ENCODE data around the gene WDPCP. TPM values are rescaled to one million over a fixed set of nuclear protein-coding genes. Genes with fewer than 3 reads are reported as not detected.
"Not testable (repeated sequence)": the region's sequence is repeated elsewhere in the genome, so short reads cannot be mapped to it uniquely, and the experiment has no call there.

Gene WDPCP, protein sequence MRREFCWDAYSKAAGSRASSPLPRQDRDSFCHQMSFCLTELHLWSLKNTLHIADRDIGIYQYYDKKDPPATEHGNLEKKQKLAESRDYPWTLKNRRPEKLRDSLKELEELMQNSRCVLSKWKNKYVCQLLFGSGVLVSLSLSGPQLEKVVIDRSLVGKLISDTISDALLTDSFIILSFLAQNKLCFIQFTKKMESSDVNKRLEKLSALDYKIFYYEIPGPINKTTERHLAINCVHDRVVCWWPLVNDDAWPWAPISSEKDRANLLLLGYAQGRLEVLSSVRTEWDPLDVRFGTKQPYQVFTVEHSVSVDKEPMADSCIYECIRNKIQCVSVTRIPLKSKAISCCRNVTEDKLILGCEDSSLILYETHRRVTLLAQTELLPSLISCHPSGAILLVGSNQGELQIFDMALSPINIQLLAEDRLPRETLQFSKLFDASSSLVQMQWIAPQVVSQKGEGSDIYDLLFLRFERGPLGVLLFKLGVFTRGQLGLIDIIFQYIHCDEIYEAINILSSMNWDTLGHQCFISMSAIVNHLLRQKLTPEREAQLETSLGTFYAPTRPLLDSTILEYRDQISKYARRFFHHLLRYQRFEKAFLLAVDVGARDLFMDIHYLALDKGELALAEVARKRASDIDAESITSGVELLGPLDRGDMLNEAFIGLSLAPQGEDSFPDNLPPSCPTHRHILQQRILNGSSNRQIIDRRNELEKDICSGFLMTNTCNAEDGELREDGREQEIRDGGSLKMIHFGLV
- 18.8 TPM for total RNA-seq
- long read RNA-seq, transcript WDPCP-201 (18 exons, 3,392 nt), result major isoform, 9 of 23 reads
- long read RNA-seq, partial matches to known transcripts, result 2 of 23 reads
- long read RNA-seq, other reads (novel, unspliced or antisense), result 12 of 23 reads

DNA sequence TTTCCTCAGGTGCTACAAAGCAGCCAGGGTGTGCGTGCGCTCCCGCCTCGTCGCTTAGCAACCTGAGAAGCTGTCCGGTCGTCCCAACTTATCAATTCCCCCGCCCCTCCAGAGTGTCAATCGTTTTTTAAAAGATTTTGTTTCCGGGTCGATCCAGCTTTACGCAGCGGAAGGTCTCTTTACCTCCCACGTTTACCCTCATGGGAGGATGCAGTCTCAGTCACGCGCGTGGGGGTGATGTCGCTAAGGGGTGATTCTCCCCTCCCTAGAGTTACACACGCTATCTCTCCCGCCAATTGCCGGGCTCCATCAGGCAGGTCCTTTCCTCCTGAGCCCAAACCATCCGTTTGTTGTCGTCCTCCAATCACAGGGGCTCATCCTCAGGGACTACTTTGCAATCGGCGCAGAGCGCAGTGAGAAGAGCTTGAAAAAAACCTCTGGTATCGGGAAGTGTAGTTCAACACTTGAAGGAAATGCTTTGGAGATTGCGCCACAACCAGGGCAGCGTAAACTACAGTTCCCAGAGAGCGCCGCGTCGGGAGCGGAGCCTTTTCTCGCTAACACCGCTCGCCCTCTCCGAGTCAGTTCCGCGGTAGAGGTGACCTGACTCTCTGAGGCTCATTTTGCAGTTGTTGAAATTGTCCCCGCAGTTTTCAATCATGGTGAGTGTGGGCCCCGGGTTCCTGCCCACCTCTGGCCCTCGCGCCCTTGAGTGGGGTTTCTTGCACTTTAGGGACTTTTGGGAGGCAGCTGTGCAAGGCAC, at the start of gene WDPCP, which contains the start of gene MDH1:
Gene WDPCP, minus strand, starts transcription at position 93 of the 763 bp plus-strand sequence. CDS start 206 bp downstream, outside the sequence.
Gene MDH1, plus strand, starts transcription at position 579 of the 763 bp plus-strand sequence. Its CDS starts 81 bp downstream, at position 660.
- peak within 1 kb of the TSS; percentile 86 for H3K4me3 ChIP-seq
- H3K27ac ChIP-seq (replicated peaks), result peak within 1 kb of the TSS; percentile 97
- H3K36me3 ChIP-seq, result peaks cover 21% of the 10 kb centered on the region
- no peaks in the 10 kb centered on the region for H3K9me3 ChIP-seq (replicated peaks)
- no peaks in the 10 kb centered on the region for H3K27me3 ChIP-seq (ENCODE audit: low read depth)
- intact Hi-C loops (cut with micrococcal nuclease), result no loop called here
- DNase-seq, result peak; percentile 93
- H3K4me1 ChIP-seq, result peaks cover 64% of the 10 kb centered on the region
- TF ChIP-seq, protein P1, sequence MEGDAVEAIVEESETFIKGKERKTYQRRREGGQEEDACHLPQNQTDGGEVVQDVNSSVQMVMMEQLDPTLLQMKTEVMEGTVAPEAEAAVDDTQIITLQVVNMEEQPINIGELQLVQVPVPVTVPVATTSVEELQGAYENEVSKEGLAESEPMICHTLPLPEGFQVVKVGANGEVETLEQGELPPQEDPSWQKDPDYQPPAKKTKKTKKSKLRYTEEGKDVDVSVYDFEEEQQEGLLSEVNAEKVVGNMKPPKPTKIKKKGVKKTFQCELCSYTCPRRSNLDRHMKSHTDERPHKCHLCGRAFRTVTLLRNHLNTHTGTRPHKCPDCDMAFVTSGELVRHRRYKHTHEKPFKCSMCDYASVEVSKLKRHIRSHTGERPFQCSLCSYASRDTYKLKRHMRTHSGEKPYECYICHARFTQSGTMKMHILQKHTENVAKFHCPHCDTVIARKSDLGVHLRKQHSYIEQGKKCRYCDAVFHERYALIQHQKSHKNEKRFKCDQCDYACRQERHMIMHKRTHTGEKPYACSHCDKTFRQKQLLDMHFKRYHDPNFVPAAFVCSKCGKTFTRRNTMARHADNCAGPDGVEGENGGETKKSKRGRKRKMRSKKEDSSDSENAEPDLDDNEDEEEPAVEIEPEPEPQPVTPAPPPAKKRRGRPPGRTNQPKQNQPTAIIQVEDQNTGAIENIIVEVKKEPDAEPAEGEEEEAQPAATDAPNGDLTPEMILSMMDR (IDR thresholded peaks at IDR 0.05; ENCODE audit: borderline replicate concordance), result no peak

DNA sequence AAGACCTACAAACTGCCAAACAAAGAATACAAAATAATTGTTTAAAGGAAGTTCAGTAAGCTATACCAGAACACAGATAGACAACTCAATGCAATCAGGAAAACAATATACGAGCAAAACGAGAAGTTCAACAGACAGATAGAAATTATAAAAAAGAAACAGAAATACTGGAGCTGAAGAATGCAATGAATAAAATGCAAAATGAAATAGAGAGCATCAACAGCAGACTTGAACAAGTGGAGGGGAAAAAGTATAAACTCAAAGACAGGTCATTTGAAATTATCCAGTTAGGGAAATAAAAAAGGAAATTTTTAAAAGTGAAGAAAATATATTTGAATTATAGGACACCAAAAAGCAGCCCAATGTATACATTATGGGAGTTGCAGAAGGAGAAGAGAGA, 44.1 kb upstream of the WDPCP start:
- H3K36me3 ChIP-seq, result no peaks in the 10 kb centered on the region
- intact Hi-C loops (cut with micrococcal nuclease), result no loop called here
- TF ChIP-seq, protein P1 (IDR thresholded peaks at IDR 0.05; ENCODE audit: borderline replicate concordance), result no peak
- H3K4me3 ChIP-seq, result no peak overlapping the region
- H3K27ac ChIP-seq (replicated peaks), result no peak overlapping the region
- H3K27me3 ChIP-seq (ENCODE audit: low read depth), result no peaks in the 10 kb centered on the region
- no peaks in the 10 kb centered on the region for H3K4me1 ChIP-seq
- H3K9me3 ChIP-seq (replicated peaks), result peaks cover 62% of the 10 kb centered on the region
- DNase-seq, result no peak

DNA sequence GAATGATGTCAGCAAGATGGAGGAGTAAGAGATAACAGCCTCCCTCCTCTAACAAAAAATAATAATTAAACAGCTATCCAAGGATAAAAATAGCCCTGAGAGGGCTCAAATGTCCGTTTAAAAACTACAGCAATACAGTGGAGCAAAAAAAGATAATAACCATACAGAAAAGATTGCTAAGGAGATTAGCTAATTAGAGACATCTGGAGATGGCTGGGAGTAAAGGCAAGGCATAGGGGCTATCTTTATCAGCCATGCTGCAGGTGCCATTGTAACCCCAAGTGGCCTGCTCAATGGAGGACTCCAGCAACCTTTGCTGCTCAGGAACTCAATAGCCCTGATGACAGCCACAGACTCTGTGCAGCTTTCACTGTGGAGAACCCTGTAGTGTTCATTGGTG, 43.2 kb upstream of the WDPCP start:
- Histone ChIP-seq H3K27me3 (ENCODE audit: low read depth) (no peaks in the 10 kb centered on the region), H3K4me1 (no peaks in the 10 kb centered on the region), H3K9me3 (replicated peaks) (peaks cover 60% of the 10 kb centered on the region), H3K27ac (replicated peaks) (no peak overlapping the region), H3K36me3 (no peaks in the 10 kb centered on the region), H3K4me3 (no peak overlapping the region)
- no peak for DNase-seq
- intact Hi-C loops (cut with micrococcal nuclease), result no loop called here
- TF ChIP-seq, protein P1 (IDR thresholded peaks at IDR 0.05; ENCODE audit: borderline replicate concordance), result no peak

DNA sequence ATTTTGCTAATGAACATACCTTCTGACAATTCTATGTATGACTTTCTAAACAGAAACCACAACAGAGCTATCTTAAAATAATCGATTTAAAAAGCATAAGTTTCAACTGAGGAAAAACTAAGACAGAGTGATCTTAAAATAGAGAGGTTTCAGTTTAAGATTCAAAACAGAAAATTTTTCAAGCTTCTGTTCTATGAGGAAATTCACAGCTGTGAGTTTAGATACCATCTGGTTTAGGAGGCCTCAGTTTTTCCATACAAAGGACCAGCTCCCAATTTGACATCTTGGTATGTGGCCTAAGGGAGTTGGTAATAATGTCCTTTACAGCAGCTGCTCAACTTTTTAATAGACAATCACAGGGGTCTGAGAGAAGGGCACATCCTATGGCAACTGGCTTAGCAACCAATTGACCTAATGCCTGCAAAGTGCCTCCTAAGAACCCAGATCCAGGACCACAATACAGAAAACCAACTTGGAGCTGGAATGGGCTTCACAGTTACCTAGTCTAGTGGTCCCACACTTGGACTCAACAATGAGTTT, 40.2 kb upstream of the WDPCP start:
- no peaks in the 10 kb centered on the region for H3K4me1 ChIP-seq
- intact Hi-C loops (cut with micrococcal nuclease), result no loop called here
- no peak for DNase-seq
- no peaks in the 10 kb centered on the region for H3K36me3 ChIP-seq
- H3K27ac ChIP-seq (replicated peaks), result no peak overlapping the region
- no peaks in the 10 kb centered on the region for H3K27me3 ChIP-seq (ENCODE audit: low read depth)
- peaks cover 32% of the 10 kb centered on the region for H3K9me3 ChIP-seq (replicated peaks)
- H3K4me3 ChIP-seq, result no peak overlapping the region
- TF ChIP-seq, protein P1 (IDR thresholded peaks at IDR 0.05; ENCODE audit: borderline replicate concordance), result no peak

DNA sequence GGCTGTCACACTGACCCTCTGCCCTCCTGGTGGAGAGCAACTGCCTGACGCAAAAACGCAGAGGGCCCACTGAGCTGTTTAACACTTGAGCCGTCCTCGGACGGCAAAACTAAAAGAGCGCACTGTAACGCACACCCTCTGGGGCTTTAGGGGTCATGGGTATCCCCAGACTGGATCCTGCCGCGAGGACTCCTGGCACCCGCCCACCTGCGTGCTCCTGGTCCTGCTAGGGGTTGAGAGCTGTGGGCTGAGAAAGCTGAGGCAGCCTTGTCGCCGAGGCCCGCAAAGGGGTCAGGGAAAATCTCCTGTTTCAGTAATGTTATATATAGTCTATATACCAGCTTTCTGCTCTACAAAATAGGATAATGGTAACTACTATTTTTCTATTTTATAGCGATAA, 39.6 kb upstream of the WDPCP start:
- TF ChIP-seq, protein P1 (IDR thresholded peaks at IDR 0.05; ENCODE audit: borderline replicate concordance), result no peak
- Histone ChIP-seq H3K27me3 (ENCODE audit: low read depth) (no peaks in the 10 kb centered on the region), H3K27ac (replicated peaks) (no peak overlapping the region), H3K4me1 (no peaks in the 10 kb centered on the region), H3K9me3 (replicated peaks) (peaks cover 26% of the 10 kb centered on the region), H3K4me3 (no peak overlapping the region), H3K36me3 (no peaks in the 10 kb centered on the region)
- DNase-seq, result no peak
- intact Hi-C loops (cut with micrococcal nuclease), result no loop called here

DNA sequence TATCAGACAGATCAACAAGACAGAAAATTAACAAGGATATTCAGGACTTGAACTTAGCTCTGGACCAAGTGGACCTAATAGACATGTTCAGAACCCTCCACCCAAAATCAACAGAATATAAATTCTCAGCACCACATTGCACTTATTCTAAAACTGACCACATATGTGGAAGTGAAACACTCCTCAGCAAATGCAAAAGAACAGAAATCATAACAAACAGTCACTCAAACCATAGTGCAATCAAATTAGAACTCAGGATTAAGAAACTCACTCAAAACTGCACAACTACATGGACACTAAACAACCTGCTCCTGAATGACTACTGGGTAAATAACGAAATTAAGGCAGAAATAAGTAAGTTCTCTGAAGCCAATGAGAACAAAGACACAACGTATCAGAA, 35.5 kb upstream of the WDPCP start:
- H3K4me1 ChIP-seq; H3K9me3 ChIP-seq (replicated peaks); intact Hi-C loops (cut with micrococcal nuclease); DNase-seq; H3K27ac ChIP-seq (replicated peaks); H3K4me3 ChIP-seq; H3K27me3 ChIP-seq (ENCODE audit: low read depth); H3K36me3 ChIP-seq: not testable (repeated sequence)
